Right hindlimb (tissue), 1 donor: ENCODE data around the gene COBLL1.
"Not testable (repeated sequence)": the region's sequence is repeated elsewhere in the genome, so short reads cannot be mapped to it uniquely, and the experiment has no call there.

Source experiments
- DNase-seq: peaks from one replicate; pipeline ENCODE4 v3.0.0-alpha.2; 2018

The COBLL1 gene

DNA sequence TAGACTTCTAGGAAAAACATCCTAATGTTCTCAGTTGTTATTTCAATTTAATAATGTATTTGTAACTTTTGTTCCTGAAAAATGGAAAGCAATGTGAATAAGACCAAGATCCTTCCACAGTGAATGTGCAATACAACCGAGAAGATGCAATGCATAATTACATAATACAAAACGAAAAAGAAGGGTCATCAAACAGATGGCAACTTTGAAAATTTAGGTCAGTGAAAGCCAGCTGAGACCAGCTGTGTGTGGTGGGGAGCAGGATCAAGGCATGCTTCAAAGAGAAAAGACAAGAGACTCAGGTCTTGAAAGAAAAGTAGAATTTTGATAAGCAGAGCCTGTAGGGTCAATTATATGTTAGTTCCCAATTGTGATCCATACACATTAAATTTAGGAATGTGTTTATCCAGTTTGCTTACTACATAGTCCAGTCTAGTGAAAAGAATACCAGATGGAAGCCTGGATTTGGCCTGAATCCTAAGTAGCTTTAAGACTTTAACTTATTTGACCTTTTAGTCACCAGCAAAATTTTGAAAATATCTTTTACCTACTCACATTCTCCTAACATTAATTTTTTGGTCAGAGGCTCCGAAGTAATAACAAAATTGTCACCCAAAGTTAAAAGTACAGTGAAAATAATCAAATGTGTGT, 93.7 kb downstream of the COBLL1 start:
- DNase-seq, result no peak

DNA sequence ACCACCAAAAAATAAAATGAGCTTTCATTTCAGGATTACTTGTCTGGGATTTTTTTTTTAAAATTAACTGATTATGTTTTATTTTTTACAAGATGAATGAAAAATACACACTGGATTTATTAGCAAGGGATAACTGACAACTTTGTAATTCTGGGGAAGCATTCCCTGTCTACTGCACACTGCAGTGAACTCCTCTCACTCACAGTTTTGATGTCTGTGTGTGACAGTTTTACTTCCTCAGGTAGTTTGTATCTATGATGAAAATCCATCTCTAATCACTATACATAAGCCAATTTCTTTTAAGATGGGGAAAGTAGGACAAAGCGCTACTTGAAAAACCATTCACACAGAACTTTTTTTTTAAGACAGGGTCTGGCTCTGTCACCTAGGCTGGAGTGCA, 94.5 kb downstream of the COBLL1 start:
- no peak for DNase-seq

DNA sequence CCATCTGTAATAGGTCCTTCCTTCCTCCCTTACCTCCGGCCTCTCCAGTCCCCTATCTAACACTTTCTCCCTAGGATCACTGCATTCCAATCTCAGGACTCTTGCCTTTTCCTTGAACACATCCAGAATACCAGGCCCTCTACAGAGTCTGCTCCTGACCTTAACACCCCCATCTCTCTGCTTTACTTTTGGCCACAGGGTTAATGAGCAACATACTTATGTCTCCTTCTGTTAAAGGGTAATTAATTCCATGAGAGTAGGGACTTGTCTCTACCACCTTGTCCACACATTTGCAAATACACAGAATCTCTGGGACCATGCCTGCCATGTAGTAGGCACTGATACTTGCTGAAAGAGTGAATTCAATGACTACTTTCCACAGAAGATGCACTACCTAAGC, 94.9 kb downstream of the COBLL1 start:
- DNase-seq, result no peak

DNA sequence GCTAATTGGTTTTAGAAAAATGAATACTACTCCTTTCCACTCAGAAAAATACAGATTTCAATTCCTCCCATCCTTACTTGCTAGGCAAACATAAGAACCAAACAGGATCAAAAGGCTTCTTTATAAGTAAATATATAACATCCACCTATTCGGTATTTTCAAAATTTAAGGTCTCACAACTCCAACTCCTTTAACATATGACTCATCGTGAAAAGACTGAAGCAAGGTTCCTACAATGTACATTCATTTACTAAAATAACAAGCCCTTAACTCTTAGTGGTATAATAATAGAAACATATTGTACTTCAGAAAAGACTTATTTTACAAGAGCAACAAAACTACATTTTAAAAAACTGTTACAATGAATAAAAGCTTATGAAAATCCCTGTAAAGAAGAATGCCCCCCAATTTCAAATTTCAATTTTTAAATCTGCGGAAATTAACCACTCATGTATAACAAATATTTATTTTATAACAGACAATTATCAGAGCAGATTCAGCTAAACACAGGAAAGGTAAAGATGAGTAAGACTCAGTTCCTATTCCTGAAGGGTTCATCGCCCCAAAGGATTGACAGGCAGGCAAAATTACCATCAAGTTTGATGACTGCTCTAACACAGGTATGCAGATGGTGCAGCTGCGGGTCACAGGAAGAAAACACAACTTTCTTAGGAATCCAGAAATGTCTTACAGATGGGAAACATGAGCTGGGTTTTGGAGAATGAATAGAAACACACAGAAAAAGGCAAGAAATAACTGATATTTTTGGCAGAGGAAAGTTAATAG, 96.4 kb downstream of the COBLL1 start:
- DNase-seq, result no peak

DNA sequence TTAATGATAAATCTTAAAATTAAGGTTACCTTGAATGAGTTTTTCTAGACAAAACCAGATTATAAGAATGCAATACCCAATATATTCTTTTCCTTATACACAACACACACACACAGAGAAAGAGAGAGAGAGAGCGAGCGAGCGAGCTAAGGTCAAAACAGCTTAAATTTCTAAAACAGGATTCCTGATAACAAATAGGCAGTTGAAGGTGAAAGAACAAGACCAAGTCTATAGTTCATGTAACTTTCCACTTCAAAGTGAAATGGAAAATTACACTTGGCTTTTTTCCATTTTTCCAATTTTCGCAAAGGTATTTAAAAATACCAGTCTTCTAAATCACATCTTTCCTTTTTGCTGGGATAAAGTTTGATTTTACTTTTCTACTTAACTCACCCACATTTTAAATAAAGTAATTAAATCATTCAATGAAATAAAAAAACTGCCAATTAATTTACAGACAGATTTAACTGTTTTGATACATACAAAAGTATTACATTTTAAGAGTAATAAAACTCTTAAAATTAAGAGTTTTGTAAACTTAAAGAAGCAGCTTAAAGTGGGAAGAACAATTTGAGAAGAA, 98.8 kb downstream of the COBLL1 start:
- DNase-seq, result no peak

DNA sequence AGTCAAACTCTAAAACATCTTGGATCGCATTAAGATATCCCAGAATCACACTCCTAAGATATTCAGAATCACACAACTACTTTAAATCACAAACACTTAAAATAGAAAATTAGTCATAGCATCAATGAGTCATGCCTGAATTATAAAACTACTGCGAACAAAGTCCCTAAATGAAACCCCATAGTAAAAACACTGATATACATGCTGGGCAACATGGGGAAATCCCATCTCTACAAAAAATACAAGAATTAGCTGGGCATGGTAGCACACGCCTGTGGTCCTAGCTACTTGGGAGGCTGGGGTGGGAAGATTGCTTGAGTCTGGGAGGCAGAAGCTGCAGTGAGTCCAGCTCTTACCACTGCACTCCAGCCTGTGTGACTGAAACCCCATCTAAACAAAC, 101.7 kb downstream of the COBLL1 start:
- no peak for DNase-seq

DNA sequence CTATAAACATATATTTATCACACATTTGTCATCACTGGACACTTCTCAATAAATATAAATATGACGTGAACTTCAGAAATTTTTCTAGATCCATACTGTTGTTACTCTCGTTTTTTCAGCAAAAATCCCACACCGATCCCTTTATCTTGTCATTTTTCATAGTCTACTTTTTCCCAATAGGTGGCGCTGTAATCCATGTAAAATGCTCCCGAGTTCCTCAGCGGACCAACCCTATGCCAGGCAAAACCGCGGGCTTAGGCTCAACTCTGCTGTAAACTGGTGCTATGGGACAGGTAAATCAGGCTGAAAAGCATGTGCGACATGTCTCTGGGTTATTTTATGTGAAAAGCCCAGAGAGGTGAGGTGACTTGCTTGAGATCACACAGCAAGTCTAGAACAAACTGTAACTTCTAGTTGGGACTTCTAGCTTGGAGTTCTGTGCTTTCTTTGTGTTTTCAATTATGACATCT, 104.0 kb downstream of the COBLL1 start:
- peak; percentile 44 for DNase-seq

DNA sequence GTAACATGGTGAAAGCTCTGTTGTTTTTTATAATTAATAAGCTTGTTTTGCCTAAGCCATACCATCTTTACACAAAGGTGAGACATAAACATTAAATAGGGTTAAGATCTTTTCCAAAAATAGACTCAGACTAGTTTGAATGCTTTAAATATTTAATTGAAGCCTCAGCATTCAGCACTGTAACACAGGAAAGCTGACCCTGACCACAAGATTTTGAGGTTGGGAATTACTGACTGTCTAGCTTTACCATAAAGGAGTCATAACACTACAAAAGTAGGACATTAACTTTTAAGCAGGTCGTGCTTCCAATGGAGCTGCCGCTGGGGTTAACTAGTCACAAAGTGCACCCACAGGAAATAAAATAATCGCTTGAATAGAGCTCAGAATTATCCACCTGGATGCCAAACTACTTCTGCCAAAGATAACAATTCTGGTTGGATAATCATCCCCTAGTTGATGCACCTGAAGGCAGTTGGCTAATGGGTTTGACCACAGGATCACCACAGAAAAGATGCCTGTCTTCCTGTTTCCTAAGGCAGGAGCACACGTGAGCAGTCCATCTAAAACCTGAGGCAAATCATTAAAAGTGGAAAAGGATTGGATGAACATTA, 106.2 kb downstream of the COBLL1 start:
- no peak for DNase-seq

DNA sequence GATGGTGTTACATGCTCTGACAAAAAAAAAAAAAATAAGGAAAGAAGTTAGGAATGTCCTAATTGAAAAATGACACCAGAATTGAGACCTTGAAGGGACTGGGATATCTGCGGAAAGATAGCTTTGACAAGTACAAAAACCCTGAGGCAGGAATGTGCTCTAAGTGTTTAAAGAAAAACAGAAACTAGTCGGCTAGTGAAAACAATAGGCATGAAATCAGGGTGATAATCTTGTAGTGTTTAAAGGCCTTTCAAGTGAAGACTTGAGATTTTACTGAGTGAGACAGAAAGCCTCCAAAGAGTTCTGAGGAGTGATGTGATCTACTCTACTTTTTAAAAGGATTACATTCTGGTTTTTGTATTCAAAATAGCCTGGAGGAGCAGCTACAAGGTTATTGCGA, 107.4 kb downstream of the COBLL1 start:
- no peak for DNase-seq

DNA sequence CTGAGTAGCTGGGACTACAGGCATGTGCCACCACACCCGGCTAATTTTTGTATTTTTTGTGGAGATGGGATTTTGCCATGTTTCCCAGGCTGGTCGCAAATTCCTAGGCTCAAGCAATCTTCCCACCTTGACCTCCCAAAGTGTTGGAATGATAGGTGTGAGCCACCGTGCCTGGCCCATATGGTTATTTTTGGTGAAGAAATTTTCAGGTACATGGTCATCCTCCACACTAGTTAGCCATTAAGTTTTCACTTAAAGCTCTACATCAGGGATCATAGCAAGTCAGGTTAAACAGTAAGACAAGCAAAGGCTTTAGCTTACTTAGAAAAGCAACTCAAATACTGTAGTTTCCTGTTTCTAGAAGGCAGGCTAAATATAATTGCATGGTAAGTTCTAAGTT, 116.1 kb downstream of the COBLL1 start:
- no peak for DNase-seq

DNA sequence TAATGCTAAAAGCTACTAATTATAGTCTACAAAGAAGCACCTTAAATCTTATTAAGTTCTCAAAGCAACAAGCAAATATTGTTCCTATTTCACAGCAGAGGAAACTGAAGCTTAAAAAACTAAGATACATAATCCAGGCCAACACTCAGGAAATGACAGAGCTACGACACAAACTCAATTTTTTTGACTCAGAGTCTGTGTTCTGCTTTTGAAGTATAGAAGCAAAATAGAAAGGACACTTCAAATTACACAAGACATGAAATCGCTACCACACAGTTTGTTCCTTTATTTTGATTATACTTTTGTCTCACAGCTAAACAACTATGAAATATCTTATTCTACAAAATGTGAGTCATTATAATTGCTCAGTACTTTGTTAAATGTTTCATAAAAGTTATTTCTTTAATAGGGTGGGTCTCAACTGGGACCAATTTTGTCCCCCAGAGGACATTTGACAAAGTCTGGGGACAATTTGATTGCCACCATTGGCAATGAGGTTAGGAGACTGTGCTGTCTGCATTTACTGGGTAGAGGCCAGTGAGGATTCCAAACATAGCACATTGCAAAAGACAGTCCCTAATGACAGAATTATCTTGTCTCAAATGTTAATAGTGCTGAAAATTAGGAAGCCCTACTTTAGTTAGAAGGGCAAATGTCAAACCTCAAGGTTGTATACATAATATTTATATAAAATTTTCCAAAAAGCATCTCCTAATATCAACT, 118.8 kb downstream of the COBLL1 start:
- DNase-seq, result no peak

DNA sequence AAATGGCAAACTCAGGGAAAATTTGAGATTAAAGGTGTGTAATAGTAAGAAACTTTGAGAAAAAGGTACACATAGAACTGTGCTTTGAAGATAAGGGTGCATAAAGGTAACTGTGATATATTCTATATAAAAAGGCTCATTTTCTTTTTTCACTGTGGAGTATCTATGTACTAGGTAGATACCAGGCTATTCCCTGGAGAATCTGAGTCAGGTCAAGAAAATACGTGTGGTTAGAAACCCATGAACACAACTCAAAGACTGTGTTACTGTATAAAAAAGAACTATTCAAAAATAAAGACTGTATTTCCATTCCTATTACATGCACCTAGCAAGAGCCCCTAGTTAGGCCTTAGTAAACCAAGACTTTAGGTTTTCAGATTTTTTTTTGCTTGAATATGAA, 120.2 kb downstream of the COBLL1 start:
- DNase-seq, result no peak

DNA sequence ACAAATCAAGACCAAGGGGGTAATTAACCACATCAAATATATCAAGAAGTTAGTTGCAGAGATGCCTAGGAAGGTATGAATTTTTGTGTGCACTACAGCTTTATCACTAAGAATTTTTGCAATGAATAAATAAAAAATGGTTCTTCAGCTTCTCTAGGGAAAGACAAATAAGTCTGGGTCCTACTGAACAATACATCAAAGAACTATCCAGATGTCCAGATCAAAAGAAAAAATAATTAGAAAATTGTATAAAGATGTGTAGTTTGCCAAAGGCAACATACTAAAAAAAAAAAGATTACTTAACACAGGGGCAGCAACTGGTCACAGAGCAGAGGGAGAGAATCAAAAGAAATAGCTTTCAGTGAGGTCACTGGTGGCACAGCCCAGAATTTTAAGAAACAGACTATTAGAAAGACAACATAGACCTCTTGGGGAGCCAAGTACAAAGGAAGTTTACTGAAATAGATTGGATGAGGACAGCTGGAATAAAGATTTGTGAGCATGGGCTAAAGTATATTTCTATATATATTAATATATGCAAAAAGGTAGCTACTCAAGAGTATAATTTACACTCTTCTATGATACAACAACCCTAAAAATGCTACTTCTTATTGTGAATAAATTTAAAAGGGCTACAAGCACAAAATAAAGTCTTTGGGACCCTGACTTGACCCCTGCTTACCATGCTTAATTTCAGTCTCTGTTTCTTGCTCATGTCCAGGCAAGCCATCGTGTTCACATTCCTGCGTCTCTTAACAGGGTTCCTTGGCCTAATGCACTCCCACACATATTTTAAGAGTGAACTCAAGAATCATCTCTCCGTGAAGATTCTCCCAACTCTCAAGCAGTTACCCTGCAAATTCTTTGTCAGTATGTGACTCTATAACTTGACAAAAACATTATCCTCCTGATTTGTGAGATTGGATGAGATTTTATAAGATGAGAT, 121.4 kb downstream of the COBLL1 start:
- no peak for DNase-seq

DNA sequence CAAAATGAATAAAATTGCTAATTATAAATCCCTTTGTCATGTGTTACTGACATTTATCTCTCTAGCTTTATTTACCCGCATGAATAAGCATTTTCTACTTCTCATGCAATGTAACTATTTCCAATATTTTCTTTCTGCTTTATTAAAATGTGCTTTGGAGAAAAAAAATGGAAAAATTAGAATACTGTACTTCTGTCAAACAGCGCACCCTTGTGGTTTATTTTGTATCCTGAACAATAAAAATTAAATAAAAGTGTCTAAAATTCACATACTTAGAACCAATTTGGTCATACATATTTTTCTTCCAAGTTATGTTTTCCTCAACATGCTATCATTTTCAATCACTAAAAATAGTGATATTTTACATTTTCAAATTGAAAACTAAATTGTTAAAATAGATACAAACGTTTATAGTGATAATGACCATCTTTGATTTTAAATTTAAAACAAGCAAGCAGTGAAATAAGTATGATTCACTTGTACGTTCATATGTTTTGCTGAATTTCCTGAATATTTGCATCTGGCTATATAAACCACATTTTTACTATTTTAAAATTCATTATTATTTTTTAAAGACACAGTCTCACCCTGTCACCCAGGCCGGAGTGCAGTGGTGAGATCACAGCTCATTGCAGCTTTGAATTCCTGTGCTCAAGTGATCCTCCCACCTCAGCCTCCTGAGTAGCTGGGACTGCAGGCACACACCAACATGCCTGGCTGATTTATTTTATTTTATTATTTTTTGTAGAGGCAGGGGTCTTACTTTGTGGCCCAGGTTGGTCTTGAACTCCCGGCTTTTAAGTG, 124.4 kb downstream of the COBLL1 start:
- no peak for DNase-seq

DNA sequence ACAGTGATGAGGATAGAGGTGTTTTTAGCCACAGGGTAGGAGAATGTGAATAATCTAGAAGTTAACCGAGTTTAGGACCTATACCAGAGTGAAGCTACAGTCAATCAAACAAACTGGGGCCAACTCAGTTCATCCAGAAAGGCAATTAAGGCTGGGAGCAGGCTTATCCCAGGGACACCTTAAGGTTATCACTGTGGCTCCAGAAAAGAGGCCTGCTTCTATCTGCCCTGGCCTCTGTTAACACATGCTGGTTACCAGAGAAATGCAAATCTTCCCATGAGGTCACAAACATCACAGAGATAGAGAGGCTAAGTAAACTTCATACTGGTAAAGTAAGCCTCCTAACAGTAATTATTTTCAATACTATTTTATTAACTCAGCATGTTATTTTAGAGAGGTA, 127.2 kb downstream of the COBLL1 start:
- DNase-seq, result no peak

DNA sequence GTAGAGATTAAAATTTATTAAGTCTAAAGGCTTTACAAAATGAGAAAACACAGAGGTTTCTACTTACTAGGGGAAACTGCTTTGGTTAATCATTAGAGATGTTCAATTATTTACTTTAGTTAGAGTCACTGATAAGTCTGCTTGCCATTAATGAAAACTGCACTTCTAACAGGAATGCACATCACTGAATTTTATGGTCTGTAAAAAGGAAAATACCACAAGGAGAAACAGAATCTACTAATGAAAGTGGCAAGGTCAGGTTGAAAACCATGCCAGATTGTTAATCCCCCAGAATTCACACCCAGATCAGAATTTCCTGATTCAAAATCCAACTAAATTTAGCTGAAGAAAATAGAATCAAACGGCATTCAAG, 129.9 kb downstream of the COBLL1 start:
- DNase-seq, result no peak

DNA sequence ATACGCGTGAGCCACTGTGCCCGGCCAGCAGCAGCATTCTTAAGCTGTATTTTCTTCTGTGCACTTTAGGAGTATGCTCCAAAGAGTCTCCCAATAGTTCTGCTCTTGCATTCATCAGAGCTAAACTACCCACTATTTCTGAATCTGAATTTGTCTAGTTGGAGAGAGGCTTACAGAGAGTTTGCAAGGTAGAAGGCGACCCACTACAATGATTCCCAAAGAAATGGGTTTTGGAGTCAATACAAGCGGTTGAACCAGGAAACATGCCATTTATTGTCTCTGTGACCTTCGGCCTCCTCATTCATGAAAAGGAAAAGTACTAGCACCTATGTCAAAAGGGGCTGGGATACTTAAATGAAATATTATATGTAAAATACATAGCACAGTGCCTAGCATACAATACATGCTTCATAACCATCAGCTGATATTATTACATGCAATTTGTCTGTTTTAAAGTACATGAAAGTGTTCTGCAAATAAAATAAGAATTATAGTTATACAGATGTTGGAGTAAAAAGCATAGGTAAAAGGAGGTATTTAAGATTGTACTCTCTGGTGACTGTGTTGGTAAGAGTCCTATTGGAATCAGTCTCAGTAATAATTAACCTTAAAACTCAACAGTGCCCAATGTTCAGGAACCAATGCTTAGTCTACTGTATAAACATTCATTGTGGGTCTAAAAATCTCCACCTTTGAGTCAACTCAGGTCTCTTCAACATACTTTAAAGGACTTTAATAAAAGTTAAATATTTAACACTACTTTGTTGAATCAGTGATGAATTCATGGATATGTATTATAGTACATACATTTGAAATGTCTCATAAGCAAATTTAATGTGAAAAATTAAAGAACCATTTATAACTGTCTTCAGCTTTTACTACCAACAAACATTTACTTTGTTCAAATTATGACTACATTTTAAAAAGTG, 130.5 kb downstream of the COBLL1 start:
- DNase-seq, result no peak

DNA sequence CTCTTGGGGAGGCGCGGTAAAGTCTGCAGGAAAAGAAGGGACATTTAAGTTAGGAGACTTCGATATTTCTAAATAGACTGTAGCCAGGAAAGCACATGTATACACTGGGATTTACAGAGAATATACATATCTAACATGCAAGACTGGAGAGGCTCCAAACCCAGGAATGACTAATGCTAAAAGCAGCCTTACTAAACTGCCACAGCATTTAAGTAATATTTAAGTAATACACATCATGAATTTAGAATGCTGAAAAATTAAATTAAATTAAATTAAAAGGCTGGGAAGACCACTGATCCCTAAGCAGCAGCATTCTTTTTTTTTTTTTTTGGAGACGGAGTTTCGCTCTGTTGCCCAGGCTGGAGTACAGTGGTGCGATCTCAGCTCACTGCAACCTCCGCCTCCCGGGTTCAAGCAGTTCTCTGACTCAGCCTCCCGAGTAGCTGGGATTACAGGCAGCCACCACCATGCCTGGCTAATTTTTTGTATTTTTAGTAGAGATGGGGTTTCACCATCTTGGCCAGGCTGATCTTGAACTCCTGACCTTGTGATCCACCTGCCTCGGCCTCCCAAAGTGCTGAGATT, 131.3 kb downstream of the COBLL1 start:
- not testable (repeated sequence) for DNase-seq

DNA sequence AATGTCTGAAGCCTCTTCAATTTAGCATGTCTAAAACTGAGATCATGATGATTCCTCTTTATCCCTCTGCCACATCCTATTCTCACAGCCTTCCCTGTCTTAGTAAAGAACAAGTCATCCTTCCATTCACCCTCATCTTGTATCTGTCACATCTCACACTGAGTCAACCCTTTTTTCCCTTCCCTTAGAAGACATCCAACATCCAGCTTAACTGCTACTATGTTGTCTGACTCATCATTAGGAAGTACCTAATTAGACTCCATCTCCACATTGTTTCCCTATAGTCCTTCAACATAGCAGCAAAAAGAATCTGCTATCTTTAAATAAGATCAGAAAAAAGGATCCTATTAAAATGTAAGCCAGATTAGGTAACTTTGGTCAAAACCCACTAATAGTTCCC, 135.1 kb downstream of the COBLL1 start:
- DNase-seq, result no peak
